Measurements from ENCODE around the gene MAP2K2. TPM values are rescaled to one million over a fixed set of nuclear protein-coding genes. Genes with fewer than 3 reads are reported as not detected.
"Not testable (repeated sequence)": the region's sequence is repeated elsewhere in the genome, so short reads cannot be mapped to it uniquely, and the experiment has no call there.

The MAP2K2 gene
- polyA plus RNA-seq (ENCODE audit: insufficient read length in 3 of 3), result 10 to 100 TPM; 77.1 to 97.2 (median 79.0) TPM

- DNase-seq (ENCODE audit: low read depth in 3 of 3, low spot score in 2 of 3), result peak; percentile 73 to 85 (median 80)
Observed at GRCh38 chr19:4123615-4124568, at the start of gene MAP2K2. Gene MAP2K2, minus strand, starts transcription at chr19:4124122. Its CDS starts 247 bp downstream, at chr19:4123875.

DNA sequence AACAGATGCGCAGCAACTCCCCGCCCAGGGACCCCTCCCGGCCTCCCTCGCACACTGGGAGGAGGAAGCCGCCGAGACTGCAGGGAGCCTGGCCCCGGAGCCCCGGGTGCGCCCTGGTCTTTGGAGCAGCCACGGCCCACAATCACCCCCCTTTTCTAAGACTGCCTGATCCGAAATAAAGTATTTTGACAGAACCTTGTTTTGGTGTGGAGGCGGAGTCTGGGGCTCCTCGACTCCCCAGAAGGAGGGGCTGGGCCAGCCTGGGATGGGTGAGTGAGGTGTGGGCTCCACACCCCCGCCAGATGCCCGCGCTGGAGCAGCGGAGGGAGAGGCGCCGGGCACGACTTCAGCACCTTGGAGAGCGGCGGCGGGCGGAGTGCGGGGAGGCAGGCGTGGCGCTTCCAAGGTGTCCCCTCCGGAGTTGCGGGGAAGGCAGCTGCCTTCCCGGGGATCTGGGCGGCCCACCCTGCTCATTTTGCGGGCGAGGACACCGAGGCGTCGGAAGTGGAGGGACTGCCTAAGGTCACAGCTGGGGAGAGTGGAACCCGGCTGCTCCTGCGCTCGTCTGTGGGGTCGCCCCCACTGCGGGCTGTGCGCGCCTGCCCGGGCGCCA, 49.0 kb upstream of the MAP2K2 start:
- DNase-seq (ENCODE audit: low read depth in 3 of 3, low spot score in 2 of 3), result peak in 1 of 3 donors; percentile 32

DNA sequence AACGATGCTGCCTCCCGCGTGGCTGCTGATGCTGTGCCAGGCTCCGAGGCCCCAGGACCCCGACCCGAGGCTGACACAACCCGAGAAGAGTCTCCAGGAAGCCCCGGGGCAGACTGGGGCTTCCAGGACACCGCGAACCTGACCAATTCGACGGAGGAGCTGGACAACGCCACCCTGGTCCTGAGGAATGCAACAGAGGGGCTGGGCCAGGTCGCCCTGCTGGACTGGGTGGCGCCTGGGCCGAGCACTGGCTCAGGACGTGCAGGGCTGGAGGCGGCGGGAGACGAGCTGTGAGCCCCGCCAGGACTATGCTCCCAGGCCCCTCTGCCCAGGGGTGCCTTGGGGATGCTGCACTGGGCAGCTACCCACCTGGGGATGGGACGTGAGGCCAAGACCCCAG, 47.8 kb upstream of the MAP2K2 start:
- no peak for DNase-seq (ENCODE audit: low read depth in 3 of 3, low spot score in 2 of 3)

- DNase-seq (ENCODE audit: low read depth in 3 of 3, low spot score in 2 of 3), result no peak
Observed at GRCh38 chr19:4164262-4164661, 40.3 kb upstream of the MAP2K2 start.

DNA sequence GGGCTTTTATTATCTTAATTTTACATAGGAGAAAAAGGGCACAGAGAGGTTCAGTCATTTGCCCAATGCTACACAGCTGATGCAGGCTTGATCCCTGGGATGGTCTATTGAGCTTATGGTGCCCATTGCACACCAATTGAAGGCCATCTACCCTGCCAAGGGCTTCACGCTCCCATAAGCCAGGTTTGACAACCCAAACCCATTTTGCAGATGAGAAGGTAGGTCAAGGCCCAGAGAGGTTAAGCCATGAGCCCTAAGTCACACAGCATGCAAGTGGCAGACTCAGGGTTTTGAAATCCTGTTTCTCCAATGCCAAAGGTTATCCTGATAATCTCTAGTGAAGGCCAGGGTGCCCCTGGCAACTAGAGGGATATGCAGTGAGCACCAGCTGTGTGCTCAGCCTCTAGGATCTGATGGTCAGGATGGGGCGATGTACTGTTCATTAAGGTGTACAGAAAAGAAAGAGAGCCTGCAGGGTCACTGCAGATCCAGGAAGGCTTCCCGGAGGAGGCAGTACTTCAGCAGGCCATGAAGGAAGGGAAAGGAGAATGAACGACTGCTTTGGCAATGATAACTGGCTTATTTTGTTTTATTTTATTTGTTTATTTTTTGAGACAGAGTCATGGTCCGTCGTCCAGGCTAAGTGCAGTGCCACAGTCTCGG, 37.6 kb upstream of the MAP2K2 start:
- DNase-seq (ENCODE audit: low read depth in 3 of 3, low spot score in 2 of 3), result no peak

- not testable (repeated sequence) for DNase-seq (ENCODE audit: low read depth in 3 of 3, low spot score in 2 of 3)
Observed at GRCh38 chr19:4157971-4158370, 34.0 kb upstream of the MAP2K2 start.

- no peak for DNase-seq (ENCODE audit: low read depth in 3 of 3, low spot score in 2 of 3)
Observed at GRCh38 chr19:4157164-4157563, 33.2 kb upstream of the MAP2K2 start.

DNA sequence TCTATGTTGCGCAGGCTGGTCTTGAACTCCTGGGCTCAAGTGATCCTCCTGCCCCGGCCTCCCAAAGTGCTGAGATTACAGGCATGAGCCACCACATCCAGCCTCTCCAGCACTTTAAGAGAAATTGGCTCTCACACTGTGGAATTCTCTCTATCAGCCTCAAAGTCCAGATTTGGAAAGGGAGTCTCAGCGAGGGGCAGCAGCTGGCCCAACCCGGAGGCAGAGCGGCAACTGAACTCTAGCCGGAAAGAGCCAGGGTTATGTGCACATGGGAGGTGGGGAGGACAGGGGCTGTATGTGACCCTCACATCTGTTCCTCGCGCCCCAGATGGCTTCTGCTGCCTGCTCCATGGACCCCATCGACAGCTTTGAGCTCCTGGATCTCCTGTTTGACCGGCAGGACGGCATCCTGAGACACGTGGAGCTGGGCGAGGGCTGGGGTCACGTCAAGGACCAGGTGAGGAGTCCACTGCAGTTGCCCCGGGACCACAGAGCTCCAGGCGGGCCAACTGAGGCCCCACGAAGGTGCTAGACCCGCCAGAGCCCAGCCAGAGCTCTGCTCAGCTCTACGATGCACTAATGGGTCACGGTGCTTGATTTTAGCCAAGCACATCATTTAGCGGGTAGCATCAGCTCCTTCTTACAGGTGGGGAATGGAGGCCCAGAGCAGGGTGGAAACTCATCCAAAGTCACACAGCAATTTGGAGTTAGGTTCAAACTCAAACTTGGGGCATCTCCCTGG, 30.8 kb upstream of the MAP2K2 start:
- no peak for DNase-seq (ENCODE audit: low read depth in 3 of 3, low spot score in 2 of 3)

GRCh38 chr19:4152241-4152998, 28.5 kb upstream of the MAP2K2 start:
- DNase-seq (ENCODE audit: low read depth in 3 of 3, low spot score in 2 of 3), result no peak

DNA sequence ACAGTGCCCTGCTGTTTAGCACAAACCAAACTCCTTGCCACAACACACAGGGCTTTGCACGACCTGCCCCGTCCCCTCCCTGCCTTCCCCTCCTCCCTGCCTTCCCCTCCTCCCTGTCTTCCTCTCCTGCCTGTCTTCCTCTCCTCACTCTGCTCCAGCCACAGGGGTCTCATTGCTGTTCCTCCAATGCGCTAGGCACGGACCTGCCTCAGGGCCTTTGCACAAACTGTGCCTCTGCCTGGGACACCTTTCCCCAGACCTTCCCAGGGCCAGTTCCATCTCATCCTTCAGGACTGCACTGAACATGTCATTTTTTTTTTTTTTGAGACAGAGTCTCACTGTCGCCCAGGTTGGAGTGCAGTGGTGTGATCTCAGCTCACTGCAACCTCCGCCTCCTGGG, 27.7 kb upstream of the MAP2K2 start:
- no peak for DNase-seq (ENCODE audit: low read depth in 3 of 3, low spot score in 2 of 3)

GRCh38 chr19:4149518-4150288, 25.8 kb upstream of the MAP2K2 start:
- no peak for DNase-seq (ENCODE audit: low read depth in 3 of 3, low spot score in 2 of 3)

DNA sequence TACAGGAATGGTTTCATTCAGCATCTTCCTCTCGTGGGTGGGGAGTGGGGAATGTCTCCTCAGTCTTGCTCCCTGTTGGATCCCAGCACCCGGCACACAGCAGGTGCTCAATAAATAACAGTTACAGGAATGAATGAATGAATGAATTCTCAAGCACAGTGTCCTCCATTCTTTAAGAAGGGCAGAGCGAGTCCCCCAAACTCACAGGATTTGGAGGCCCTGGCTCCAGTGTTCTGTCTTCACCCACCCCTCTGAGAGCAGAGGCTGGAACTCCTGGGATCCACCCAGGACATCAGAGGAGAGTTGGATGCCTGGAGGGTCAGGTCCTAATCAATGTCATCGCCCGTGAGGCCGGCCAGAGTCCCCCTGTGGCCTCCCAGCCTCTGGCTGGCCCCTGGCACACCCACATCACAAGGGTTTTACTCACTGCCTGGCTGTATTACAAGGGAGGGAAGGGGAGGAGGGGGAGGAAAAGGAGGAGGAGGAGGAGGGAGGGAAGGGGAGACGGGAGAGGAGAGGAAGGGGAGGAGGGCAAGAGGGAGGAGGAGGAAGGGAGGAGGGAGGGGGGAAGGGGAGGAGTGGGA, 20.8 kb upstream of the MAP2K2 start:
- no peak for DNase-seq (ENCODE audit: low read depth in 3 of 3, low spot score in 2 of 3)

- DNase-seq (ENCODE audit: low read depth in 3 of 3, low spot score in 2 of 3), result not testable (repeated sequence)
Observed at GRCh38 chr19:4142916-4143315, 19.0 kb upstream of the MAP2K2 start.

- no peak for DNase-seq (ENCODE audit: low read depth in 3 of 3, low spot score in 2 of 3)
Observed at GRCh38 chr19:4140237-4140711, 16.4 kb upstream of the MAP2K2 start.

- DNase-seq (ENCODE audit: low read depth in 3 of 3, low spot score in 2 of 3), result no peak
Observed at GRCh38 chr19:4139614-4140236, 15.8 kb upstream of the MAP2K2 start.

DNA sequence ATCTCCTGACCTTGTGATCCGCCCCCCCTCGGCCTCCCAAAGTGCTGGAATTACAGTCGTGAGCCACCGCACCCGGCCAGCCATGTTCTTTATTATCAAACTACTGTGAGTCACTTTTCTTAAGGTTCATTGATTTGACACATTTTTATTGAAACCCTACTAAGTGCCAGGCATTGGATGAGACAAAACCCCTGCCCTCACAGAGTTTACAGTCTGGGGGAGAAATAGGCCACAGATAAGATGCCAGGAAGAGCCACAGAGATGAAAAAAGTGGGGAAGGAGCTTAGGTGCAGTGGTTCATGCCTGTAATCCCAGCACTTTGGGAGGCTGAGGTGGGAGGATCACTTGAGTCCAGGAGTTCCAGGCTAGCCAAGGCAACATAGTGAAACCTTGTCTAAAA, 14.5 kb upstream of the MAP2K2 start:
- DNase-seq (ENCODE audit: low read depth in 3 of 3, low spot score in 2 of 3), result no peak

DNA sequence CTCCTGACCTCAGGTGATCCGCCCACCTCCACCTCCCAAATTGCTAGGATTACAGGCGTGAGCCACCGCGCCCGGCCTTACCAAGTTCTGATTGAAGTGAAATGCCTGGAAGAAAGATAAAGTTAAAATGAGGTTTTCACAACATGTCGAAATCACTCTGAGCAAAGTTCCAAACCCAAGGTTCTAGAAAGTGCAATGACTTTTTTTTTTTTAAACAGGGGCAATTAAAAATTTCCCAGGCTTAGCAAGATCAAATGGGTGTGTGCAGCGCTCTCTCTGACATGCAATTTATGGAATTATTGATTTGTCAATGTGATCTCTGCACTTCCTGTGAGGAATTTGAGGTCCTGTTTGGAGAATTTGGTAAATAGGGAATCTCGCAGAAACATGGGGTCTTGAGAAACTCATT, 12.8 kb upstream of the MAP2K2 start:
- DNase-seq (ENCODE audit: low read depth in 3 of 3, low spot score in 2 of 3), result no peak

- not testable (repeated sequence) for DNase-seq (ENCODE audit: low read depth in 3 of 3, low spot score in 2 of 3)
Observed at GRCh38 chr19:4135386-4135785, 11.5 kb upstream of the MAP2K2 start.
